Frontal cortex (tissue), 4 donors: Measurements from ENCODE around the gene CCR6. TPM values are rescaled to one million over a fixed set of nuclear protein-coding genes. Genes with fewer than 3 reads are reported as not detected.

Source experiments
- DNase-seq, 2 donors: peaks; one replicate each; pipeline ENCODE4 v3.0.0; 2012; ENCODE audit warnings: low spot score in 2 of 2
- FAIRE-seq: peaks from 2 replicates; lab custom pipeline; 2012; peaks lifted over from hg19 to GRCh38; lab: Jason Lieb, UNC
- total RNA-seq: library from RNA; depleted of rRNA; stranded (reverse); fragments of >200 nt; gene quantifications from one replicate; pipeline ENCODE4 v1.2.3, GENCODE V29; 2014
- donor health status: control.
- donor health status: control.
- donor health status: control.

The CCR6 gene
- total RNA-seq, 1 donor from 2014 or later, result not detected

DNA sequence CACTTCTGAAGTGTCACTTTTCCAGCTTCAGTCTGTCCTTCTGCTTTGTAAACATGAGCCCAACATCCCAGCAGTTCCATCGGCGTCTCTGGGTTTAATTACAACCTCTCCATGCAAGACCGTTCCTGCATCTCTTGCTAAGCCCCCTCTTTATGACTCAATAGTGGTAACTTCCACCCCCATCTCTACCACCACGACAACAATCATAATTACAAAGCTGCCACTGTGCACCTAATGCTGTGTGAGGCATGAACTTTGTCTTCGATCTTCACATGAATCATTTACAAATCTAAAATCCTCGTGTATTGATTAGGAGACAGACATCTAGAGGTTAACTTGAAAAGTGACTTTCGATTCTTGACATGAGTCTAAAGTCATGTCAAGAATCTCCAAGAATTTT, 4.9 kb upstream of the CCR6 start:
- no peak for DNase-seq
- no peak for FAIRE-seq

DNA sequence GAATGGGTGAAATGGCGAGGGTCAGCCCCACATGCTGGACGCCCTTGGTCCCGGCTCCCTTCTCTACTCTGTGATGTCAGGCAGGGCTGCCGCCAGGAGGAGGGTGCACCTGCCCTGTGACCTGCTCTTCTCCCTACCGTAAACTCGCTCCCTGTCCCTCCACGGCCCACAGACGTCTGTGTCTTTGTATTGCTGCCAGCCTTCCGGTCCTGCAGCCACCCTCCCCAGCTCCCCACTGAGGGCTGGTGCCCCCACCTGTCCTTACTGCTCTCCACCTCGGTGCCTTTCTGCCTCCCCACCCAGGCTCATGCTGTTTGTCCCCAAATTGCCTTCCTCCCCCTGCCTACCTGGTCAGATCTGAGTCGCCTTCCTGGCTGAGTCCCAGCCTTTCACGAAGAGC, 4.1 kb upstream of the CCR6 start:
- DNase-seq (no peak), FAIRE-seq (no peak)

DNA sequence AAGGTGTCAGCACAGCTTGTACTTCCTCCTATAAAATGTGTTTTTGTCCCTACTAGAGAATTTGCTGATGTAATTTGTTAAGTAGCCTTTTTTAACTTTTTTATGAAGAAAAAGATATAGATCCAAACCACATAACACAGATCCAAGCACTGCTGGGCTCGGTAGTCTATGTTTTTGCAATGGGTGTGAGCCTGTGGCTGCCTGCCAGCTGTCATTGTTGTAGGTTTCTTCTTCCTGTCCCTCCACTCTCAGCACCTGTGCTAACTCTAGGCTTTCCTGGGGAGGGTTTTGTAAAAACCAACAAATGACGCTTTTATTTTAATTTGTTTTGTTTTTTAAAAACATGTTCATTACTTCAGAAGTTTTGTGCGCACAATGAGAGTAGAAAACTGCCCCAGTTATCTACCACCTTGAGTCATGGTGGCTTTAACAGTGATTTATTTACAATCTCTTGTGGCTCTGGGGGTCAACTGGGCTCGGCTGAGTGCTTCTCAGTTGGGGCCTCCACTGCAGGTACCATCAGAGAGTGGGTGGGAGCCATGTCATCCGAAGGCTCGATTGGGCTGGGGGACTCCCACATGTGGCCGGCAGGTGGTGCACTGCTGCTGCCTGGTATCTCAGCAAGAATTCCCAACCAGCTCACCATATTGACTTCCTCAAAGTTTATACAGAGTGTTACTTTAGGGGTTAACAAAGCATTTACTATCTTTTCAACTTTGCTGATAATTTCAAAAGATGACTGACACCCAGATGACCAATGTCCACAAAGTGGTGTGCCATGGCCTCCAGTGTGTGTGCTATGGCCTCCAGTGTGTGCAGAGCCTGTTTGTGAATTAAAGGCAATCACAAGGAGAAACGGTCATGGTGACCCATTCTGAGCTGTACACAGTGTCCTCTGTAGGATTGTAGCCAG, 3.0 kb upstream of the CCR6 start:
- FAIRE-seq, result no peak
- DNase-seq, result no peak

DNA sequence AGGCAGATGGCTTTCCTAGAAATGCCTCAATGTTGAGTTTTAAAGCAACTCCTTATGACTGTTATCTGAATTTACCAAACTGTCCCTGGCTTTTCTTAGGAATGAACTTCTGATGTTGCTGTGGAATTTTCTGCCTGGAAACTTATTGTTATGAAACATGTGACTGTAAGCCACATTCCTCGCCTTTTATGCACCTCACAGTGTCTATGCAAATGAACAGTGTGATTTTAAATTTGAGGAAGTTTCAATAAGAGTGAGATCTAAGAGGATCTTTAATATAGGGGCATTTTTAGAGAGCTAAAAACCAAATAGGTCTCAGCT, 2.4 kb upstream of the CCR6 start:
- FAIRE-seq (no peak), DNase-seq (no peak)

DNA sequence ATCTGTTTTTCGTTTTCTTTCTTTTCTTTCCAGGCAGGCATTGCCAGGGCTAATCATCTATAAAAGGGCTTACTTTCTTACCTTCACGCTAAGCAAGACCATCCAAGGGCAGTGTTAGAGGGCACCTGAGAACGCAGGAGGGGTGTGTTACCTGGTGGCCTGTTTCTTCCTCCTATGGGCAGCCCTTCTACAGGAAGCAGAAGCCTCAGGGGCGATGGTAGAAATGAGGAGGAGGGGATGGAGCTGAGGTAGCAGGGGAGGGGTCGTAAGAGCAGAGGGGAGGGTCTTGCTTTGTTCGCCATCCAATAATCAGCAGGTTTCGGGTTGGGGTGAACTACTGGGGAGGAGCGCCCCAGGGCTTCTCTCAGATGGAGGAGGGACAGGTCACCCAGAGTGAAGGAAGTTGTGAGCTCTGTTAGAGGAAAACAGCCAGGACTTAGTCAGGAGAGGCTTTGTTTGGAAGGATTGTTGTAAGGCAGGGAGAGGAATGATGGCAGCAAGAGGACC, 1.5 kb upstream of the CCR6 start:
- FAIRE-seq (no peak), DNase-seq (no peak)

DNA sequence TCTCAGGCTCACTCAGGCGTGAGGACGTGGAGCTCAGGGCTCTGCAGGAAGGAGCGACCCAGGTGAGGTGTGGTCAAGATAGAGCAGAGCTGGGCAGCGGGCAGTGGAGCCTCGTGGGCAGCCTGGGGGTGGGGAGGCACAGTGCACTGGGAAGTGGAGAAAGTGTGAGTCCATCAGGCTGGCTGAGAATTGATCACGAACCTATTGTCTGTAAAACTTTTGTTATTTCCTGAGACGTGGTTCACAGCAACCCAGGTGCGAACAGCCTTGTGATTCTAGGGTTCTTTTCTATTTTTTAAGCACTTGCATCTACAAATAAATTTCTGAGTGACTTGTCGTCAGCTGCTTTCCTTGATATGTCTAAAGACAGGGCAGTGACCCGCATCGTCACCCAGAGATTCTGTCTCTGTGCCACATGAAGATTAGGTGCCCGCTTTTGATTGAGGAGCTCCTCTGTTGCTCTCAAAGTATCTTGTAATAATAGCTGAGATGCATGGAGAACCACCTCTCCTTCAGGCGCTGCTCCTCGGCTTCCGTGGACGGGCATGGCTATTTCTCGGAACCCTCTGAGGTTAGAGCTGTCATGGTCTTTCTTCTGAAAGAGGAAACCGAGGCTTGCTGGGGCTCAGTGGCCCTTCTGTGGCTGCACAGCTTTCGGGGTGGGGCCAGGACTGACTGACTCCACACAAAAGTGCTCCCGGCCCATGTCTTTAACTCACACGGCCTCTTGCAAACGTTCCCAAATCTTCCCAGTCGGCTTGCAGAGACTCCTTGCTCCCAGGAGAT, 662 bp upstream of the CCR6 start:
- DNase-seq (no peak), FAIRE-seq (no peak)

DNA sequence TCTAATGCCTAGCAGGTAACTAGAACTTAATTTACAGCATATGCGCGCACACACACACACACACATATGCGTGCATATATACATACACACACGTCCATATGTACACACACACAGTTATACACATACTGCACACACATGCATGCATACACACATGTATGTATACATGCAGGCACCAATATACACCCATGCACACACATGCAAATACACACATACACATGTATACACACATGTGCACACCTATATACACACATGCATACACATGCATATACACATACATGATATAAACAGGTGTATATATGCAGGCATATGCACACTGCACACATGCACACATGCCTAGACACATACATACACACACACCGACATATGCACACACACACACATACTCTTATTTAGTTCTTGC, 1.9 kb downstream of the CCR6 start:
- FAIRE-seq, result no peak

DNA sequence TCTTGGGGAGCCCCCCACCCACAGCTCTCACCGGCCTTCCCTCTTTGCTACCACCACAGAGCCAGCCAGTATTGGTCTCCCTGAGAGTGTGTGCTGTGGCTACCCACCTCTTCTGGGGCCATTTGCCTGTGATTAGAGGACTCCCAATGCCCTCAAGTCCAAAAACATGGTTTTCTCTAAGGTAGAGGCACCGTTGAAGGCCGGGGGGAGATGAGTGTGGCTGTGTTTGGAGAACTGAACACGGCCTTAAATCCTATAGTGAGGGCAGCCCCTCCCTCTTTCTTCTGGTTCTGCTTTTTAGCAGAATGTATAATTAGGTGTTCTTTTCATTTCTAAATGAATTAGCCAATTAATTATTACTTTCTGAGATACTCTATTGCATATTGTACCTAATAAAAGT, 2.5 kb downstream of the CCR6 start:
- DNase-seq (no peak), FAIRE-seq (no peak)

More for the DNA sequence above, 1.9 kb downstream of the CCR6 start:
- DNase-seq, result no peak

DNA sequence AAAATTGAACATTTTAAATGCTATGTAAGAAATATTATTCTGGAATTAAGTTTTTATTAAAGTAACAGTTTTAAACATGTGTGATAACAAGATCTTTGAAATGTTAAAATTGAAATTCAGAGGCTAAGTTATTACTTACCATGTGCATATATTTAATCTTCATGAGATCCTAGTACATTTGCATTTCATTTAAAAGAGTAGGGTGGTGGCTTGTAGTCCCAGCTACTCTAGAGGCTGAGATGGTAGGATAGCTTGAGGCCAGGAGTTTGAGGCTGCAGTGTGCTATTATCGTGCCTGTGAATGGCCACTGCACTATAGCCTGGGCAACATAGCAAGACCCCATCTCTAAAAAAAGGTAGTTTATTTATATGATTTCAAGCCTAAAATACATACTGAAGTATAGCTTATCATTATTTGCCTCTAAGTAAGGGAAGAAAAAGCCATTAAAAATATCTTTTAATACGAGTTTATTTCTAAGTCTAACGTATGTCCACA, 3.0 kb downstream of the CCR6 start:
- FAIRE-seq, result no peak

DNA sequence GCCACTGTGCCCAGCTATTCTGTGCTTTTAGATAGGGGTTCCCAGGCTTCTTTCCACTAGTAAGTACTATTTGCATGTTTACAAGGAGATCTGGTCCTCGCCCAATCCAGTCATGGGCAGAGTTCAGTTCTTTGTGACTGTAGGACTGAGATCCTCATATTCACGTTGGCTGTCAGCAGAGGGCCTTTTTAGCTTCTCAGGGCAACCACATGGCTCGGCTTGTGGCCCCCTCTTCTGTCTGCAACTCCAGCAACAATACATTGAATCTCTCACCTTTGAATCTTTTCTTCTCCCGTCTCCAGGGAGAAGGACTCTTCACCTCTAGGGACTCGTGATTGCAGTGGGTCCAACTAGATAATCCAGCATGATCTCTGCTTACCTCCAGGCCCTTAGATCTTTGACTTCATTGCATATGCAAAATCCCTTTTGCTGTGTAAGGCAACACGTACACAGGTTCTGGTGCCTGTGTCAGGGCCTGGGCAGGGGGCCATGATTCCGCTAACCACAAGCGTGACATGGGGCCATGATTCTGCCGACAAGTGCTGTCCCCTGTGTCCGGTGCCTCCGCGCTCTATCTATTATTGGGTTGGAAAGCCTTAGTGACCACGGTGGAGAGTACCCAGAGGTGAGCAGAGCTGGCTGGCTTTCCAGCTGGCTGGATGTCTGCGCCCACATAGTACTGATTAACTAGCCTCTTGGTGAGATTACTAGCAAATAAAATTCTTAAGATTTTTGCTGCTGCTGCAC, 5.1 kb downstream of the CCR6 start:
- FAIRE-seq (no peak), DNase-seq (no peak)

More for the DNA sequence above, 3.0 kb downstream of the CCR6 start:
- DNase-seq, result no peak

DNA sequence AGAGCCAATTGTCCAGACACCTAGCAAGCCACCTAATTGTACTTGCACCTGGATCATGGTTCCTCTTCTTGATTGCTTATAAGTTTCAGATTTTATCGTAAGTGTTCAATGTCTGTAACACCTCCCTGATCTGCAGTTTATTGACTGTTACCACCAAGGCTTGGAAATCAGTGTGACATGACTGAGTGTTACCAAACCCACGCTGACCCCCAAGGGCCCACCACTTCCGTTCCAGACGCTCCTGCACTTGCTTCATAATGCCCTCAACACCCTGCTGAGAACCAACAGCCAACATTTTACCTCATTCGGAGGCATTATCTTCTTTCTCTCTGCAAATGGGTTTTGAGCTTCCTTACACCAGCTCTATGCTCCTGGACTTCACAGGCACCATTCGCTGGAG, 6.3 kb downstream of the CCR6 start:
- no peak for FAIRE-seq
- no peak for DNase-seq

DNA sequence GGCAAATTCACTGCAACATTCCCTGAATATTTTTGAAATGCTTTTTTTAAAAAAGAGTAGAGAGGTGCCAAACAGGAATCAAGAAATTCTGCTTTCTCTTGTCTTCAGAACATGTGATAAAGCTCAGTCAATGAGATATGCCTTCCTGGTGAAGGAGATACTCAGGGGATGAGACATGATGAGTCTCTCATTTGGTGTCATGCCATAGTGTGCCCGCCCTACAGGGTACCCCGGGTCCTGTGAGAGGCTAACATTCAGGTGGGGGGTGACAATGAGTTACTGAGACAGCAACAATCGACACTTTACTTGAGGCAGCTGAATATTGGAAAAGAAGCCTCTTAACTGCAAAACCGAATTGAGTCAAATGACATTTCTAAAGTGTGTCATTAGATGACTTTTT, 6.7 kb downstream of the CCR6 start:
- no peak for DNase-seq

DNA sequence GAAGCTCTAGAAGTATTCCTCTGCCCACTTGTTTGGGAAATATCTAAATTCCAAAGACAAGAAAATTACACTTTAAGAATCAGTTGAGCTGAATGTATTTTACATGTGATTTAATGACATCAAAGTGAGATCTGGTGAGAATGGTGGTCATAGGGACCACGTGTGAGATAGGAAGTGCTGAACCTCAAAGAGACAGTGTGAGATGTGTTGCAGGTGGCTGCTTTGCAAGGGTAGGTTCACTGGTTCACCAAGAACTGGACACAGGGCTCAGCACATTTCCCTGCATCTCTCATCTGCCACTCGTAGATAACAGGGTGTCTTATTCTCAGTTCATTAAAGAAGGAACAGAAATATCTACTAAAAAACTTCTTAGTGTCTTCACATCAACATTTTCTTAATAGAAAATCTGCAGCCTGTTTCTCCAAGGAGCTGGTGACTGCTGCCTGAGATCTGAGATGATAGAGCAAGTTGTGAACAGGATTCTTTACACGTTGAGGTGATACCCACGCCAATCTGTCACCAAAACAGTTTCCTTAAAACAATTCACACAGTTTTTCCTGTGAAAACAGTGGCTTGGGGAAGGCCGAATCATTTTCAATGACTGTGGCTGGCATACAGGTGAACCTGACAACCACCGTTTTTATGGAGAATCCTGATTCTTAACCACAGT, 7.2 kb downstream of the CCR6 start:
- no peak for FAIRE-seq
- no peak for DNase-seq

More for the DNA sequence above, 6.7 kb downstream of the CCR6 start:
- FAIRE-seq, result no peak

DNA sequence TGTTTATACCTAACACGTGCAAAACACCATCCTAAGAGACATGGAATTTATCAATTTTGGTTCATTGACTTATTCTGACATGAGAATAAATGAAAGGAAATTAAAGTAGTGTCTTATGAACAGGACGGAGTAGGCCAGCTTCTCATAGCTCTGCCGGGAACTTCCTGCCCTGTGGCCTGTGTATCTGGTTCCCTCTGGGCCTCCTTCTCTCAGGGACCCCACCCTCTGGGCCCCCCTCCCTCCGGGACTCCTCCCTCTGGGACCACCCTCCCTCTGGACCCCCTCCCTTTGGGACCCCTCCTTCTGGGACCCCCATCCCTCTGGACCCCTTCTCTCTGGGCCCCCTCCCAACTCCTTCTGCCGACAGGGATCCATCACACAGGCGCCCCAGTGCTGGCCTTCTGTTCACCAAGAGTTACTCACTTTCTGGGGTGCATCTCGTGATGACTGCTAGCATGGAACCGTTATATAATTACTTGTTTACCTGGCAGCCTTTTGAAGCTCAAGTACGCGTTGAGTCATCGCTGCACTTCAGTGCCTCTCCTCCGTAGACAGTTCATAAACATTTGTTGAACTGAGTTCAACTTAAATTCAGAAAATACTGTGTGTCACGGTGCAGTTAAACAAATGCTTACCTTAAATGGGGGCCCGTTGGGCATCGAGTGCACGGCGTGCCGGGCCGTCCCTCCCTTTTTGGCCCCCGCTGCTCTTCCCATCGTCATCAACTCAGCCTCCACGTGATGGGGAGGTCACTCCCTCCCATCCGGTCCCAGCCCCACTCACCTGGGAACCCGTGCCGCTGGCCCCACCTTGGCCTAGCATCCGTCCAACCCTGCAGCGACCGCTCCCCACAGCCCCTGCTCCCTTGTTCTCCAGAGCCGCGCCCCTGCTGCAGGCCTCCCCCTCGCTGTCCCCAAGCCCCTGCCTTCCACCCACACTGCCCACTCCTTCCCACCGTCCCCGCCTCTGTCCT, 8.1 kb downstream of the CCR6 start:
- no peak for DNase-seq
- FAIRE-seq, result no peak

DNA sequence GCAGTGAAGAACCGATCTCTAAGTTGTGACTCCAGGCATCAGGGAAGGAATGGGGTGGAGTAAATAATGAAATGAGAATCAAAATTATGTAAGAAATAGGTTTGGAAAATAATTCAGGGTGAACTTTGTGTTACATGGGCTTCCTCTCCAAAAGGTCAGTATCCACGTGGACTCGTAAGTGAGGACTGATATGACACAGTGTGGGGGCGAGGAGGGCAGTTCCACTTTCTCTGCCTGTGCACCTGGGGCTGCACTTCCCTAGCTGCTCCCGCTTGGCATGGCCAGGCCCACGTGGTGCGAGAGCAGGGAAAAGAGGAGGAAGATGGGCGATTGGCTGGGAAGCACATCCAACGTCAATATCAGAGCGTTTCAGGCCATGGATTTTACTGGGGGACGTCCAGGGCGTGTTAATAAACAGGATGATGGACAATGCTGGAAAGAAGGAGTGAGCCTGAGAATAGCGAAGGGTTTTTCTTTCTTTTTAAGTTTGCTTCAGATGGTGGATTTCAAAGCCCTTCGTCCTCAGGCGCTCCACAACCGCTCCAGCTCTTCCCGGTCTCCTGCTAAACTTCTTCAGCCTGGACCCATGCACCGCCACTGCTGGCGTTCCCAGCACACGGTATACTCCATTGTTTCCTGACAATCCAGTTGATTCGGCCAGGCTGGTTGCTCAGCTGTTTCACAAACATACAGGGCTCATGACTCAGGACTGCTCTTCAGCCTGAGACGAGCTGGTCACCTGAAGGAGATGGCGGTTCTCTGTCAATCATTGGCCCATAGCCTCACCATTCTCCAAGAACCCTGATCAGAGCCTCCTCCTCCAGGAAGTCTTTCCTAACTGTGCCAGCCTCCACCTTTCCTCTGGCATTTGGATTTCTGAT, 11.8 kb downstream of the CCR6 start:
- FAIRE-seq, result no peak
- no peak for DNase-seq

DNA sequence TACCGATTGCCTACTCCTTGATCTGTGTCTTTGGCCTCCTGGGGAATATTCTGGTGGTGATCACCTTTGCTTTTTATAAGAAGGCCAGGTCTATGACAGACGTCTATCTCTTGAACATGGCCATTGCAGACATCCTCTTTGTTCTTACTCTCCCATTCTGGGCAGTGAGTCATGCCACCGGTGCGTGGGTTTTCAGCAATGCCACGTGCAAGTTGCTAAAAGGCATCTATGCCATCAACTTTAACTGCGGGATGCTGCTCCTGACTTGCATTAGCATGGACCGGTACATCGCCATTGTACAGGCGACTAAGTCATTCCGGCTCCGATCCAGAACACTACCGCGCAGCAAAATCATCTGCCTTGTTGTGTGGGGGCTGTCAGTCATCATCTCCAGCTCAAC, 13.5 kb downstream of the CCR6 start:
- FAIRE-seq (no peak), DNase-seq (no peak)

DNA sequence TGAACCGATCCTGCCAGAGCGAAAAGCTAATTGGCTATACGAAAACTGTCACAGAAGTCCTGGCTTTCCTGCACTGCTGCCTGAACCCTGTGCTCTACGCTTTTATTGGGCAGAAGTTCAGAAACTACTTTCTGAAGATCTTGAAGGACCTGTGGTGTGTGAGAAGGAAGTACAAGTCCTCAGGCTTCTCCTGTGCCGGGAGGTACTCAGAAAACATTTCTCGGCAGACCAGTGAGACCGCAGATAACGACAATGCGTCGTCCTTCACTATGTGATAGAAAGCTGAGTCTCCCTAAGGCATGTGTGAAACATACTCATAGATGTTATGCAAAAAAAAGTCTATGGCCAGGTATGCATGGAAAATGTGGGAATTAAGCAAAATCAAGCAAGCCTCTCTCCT, 14.2 kb downstream of the CCR6 start:
- FAIRE-seq, result no peak

DNA sequence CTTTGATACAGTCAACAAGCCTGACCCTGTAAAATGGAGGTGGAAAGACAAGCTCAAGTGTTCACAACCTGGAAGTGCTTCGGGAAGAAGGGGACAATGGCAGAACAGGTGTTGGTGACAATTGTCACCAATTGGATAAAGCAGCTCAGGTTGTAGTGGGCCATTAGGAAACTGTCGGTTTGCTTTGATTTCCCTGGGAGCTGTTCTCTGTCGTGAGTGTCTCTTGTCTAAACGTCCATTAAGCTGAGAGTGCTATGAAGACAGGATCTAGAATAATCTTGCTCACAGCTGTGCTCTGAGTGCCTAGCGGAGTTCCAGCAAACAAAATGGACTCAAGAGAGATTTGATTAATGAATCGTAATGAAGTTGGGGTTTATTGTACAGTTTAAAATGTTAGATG, 15.0 kb downstream of the CCR6 start:
- no peak for DNase-seq
- no peak for FAIRE-seq

More for the DNA sequence above, 14.2 kb downstream of the CCR6 start:
- no peak for DNase-seq
